HG03521 (cell line): ENCODE data around the gene OR2B2.
"Not testable (repeated sequence)": the region's sequence is repeated elsewhere in the genome, so short reads cannot be mapped to it uniquely, and the experiment has no call there.

ENCODE experiments used
- ATAC-seq: cut with Tn5 transposase; IDR thresholded peaks from one replicate; pipeline ENCODE4 v1.9.1; 2021; ENCODE audit warnings: mild to moderate bottlenecking, moderate library complexity; ENCODE audit not compliant: unreplicated experiment

OR2B2 gene

DNA sequence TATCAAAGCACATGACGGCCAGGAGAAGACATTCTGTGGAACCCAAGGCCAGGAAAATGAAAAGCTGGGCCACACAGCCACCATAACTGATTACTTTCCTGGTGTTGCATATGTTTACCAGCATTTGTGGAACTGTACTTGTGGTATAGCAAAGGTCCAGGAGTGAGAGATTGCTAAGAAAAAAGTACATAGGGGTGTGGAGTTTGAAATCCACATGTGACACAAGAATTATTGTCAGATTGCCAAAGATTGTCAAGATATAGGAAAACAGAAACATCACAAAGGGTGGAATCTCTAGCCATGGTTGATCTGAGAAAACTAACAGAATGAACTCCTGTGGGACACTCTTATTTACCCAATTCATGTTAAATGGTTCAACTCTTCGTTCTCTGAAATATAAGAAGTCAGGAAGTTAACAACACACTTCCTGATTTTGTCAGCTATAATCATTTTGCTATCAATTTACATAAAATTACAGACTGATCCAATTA lies at the start of gene OR2B2:
Gene OR2B2, minus strand, starts transcription at position 441 of the 491 bp plus-strand sequence. Its CDS starts 77 bp downstream, at position 364.
- ATAC-seq, result no peak

DNA sequence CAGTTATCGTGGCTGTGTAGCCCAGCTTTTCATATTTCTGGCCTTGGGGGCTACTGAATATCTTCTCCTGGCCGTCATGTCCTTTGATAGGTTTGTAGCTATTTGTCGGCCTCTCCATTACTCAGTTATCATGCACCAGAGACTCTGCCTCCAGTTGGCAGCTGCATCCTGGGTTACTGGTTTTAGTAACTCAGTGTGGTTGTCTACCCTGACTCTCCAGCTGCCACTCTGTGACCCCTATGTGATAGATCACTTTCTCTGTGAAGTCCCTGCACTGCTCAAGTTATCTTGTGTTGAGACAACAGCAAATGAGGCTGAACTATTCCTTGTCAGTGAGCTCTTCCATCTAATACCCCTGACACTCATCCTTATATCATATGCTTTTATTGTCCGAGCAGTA lies 45.3 kb upstream of the OR2B2 start:
- no peak for ATAC-seq

DNA sequence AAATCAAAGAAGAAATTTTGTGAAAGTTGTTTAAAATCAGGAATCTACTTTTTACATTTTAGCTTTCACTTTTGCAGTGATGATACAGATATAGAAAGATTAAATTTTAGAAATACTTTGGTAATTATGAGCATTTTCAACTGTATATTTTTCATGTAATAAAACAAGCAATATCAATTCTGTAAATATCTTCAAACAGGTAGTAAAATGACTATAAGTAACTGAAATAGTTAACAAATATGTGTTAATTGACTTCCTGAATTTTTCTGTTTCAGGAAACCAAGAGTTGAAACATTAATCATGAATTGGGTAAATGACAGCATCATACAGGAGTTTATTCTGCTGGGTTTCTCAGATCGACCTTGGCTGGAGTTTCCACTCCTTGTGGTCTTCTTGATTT lies 44.7 kb upstream of the OR2B2 start, which contains the start of gene OR2B6:
Gene OR2B6, plus strand, starts transcription at position 301 of the 400 bp plus-strand sequence. Its CDS starts 0 bp downstream, at position 301.
- ATAC-seq, result no peak

DNA sequence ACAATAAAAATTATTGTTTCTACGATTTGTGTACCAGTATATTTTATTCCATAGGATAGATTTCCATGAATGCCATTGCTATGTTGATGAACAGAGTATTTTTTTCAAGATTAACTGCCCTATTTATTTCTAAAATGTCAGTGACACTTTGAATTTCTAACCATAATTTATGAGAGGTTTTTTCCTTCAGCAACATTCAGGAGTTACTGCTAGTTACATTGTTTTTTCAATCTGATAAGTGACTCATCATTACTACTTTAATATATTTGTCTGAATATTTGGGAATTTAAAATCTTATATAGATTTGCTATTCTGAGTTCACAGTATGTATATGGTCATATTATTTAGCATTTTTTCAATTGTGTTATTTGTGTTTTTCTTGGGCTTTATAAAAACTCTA lies 38.8 kb upstream of the OR2B2 start:
- no peak for ATAC-seq

DNA sequence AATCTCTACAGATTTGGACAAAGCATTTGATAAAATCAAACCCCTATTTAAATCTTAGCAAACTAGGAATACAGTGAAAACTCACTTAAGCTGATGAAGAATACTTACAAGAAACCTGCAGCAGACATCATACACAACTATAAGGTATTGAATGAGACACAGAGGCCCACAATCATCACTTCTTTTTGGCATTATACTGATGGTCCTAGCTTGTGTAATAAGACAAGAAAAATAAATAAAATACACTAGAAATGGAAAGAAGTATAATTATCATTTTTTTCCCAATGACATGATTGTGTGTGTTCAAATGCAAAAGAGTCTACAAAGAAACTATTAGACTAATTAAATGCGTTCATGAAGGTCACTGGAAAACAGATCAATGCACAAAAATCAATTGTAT lies 36.0 kb upstream of the OR2B2 start:
- ATAC-seq, result no peak

DNA sequence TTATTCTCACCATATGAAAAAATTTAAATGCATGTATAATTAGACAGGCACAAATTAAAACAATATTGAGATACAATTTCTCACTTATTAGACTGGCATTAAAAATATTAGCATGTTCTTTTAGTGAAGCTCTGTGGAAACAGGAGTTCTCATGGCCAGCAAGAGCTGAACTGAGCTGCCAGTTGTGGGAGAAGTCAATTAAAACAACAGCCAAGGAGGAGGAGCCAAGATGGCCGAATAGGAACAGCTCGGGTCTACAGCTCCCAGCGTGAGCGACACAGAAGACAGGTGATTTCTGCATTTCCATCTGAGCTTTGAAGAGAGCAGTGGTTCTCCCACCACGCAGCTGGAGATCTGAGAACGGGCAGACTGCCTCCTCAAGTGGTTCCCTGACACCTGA lies 30.9 kb upstream of the OR2B2 start:
- not testable (repeated sequence) for ATAC-seq

DNA sequence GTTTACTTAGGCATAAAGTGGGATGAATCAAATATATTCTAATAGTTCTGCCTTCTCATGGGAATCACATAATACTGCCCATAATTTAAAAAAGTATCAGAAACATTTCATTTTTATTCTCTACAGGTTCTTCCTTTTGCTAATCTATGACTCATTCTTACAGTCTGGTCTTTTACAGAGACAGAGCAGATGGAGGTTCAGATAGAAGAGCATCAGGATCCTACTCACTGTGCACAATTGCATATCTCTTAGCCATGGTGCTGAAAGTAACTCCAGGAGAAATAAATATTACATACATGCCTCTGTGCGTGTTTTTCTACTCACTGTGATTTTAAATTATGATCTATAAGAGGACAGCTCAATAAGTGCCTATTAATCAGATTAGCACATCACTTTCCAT lies 28.6 kb upstream of the OR2B2 start:
- no peak for ATAC-seq

DNA sequence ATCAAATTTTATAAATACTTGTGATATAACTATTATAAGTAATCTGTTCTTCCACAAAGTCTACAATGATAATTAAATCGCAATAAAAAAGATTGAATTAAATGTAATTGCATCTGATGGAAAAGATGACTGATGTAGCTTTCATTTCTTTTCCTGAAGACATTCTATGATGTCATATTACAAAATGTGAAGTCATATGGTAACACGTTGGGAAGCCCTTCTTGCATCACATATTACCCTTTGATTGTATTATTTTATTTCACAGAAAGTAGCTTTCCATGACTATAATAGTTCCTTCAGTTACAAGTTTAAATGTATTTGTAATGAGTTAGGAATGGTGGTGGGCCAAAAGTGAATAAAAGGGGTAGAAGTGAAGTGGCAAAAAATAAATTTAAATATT lies 19.0 kb upstream of the OR2B2 start:
- ATAC-seq, result no peak

DNA sequence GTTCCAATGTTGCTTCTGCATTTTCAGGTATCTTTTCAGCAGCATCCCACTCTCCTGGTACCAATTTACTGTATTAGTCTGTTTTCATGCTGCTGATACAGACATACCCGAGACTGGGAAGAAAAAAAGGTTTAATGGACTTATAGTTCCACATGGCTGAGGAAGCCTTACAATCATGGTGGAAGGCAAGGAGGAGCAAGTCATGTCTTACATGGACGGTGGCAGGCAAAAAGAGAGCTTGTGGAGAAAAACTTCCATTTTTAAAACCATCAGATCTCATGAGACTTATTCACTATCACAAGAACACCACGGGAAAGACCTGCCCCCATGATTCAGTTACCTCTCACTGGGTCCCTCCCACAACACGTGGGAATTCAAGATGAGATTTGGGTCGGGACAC lies 17.7 kb upstream of the OR2B2 start:
- not testable (repeated sequence) for ATAC-seq

DNA sequence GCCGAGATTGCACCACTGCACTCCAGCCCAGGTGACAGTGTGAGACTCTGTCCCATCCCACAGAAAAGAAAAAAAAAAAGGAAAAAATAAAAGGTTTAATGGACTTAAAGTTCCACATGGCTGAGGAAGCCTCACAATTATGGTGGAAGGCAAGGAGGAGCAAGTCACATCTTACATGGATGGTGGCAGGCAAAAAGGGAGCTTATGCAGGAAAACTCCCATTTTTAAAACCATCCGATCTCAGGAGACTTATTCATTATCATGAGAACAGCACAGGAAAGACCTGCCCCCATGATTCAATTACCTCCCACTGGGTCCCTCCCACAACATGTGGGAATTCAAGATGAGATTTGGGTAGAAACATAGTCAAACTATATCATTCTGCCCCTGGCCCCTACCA lies 15.8 kb upstream of the OR2B2 start:
- ATAC-seq, result not testable (repeated sequence)

DNA sequence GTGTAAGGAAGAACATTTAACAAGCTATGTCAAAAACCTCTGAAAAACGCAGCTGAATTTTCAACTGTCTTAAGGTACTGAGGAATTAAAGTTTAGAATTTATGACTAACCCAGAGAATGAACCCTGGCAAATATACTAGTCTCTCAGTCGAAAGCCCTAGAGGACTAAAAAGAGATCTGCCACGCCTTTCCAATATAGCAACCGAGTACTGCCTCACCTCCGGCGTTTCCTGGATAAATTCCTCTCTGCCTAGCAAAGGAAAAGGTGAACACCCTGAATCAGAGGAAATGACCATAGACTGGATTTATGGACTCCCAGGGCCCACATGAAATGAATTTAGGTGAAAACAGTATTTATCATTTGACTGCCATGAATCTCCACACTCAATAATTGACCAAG lies 12.0 kb upstream of the OR2B2 start:
- ATAC-seq, result no peak

DNA sequence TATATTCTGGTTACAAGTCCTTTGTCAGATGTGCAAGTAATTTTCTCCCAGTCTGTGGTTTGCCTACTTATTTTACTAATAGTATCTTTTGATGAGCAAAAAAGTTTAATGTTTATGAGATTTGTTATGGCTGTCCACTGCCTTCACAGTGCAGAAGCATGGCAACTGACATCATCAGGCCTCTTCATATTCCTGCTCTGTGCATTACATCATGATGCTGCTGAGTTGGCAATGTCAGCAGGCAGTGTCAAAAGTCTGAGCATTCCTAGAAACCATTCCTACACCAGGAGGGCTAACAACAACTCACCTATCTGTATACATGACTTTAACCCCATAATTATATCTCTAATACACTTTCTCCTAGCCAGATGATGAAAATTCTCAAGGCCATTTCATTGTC lies 10.8 kb upstream of the OR2B2 start:
- no peak for ATAC-seq

DNA sequence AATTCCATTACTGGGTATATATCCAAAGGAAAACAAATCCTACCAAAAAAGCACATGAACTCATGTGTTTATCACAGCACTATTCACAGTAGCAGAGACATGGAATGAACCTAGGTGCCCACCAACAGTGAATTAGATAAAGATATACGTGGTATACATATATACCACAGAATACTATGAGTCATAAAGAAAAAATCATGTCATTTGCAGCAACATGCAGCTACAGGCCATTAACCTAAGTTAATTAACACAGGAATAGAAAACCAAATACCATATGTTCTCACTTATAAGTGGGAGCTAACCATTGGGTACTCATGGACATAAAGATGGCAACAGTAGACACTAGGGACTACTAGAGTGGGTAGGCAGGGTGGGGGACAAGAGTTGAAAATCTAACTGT lies 4.2 kb downstream of the OR2B2 start:
- no peak for ATAC-seq

DNA sequence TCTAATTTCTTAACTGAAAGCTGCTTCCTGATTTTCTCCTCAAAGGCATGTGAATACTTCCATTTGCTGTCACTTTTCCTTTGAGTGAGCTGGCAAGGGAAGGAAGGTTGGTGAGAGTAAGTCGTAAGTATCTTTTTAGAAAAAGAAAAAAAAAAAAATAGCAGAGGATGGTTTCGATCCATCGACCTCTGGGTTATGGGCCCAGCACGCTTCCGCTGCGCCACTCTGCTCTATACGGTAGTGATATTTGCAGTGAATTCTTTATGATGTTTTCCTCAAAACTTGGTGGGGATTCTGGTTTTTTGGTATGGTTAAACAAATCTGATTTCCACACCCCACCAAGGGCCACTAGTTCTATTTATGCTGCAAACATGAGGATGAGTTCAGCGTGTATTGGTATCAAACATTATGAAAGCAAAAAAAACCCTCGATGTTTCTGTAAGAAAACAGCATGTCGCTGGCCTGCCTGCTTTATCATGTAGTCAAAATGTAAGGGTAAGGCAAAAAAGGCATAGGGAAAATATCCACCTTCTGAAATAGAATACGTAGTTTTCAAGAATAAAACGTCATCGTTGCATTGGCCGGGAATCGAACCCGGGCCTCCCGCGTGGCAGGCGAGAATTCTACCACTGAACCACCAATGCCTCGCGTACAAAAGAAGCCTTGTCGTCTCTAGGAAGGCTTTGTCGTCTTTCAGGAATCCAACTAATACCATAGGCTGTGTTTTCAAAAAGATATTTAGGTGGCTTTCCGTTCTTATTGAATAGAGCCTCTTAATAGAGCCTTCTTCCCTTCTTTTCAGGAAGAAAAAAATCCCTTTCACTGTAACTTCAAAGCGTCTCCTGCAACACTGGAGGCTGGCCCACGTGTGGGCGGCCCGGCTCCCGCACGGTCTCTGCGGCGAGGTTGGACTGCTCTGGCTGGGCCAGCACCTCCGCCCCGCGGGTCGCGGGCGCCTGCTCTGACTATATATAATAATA lies 9.6 kb downstream of the OR2B2 start:
- peak; percentile 70 for ATAC-seq

DNA sequence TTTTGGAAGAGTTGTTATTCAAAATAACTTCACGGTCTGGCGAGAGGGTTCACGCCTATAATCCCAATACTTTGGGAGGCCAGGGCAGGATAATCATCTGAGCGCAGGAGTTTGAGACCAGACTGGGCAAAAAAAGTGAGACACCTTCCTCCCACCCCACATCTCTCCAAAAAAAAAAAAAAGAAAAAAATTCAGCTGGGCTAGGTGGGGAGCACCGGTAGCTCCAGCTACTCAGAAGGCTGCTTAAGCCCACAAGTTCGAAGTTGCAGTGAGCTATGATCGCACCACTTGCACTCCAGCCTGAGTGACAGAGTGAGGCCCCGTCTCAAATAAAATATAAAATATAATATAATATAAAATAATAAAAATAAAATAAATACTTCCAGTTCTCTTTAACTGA lies 10.4 kb downstream of the OR2B2 start:
- no peak for ATAC-seq

DNA sequence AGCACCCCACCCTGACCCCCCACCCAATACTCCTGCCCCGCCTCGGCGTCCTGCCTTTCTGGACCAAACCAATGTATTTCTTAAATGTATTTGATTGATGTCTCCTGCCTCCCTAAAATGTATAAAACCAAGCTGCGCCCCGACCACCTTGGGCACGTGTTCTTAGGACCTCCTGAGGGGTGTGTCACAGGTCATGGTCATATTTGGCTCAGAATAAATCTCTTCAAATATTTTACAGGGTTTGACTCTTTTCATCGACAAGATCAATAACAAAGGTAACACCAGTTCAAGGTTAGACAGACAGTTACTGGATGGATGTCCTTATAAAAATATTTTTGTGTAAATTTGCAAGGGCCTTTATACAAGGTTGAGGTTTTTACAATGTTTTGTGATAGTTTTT lies 12.0 kb downstream of the OR2B2 start:
- not testable (repeated sequence) for ATAC-seq

DNA sequence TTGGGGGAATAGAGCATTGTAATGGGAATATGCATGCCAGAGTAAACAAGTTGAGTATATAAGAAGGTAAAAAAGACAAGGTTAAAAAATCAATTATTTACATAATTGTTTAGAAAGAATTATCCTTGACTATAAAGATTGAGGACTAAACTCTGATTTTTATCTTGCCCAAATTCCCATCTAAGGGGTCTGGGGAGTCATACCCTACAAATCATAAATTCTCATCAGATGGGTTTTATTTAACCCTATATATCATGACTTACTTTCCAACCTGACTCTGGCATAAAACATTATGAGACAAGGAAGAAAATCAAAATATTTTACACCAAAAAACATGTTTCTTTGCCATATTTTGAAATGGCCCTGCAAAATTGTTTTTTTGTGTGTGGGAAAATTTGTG lies 12.7 kb downstream of the OR2B2 start:
- ATAC-seq, result no peak

DNA sequence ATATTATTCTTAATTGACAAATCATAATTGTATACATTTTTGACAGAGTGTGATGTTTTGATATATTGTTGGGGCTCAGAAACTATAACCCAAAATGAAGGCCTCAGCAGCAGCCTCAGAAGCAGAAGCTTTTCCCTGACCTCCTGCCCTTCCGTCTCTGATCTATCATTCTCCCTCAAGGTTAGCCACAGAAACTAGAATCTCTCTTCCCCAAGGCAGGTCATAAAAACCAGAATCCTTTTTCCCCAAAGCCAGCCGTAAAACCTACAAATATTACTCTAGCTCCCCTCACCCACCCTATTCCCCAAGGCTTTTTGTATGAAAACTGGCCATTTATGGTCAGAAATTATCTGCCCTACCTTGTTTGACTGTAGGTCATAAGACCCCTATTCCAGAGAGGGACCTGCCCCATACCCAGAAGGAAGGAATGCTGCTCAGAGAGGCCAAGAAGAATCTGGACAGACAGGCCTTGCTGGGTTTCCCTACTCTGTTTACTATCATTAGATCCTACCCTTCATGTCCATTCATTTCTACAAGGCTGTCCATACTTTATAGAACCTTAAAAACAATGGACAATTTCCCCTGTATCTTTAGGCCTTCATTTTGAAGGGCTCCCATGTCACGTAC lies 14.5 kb downstream of the OR2B2 start:
- ATAC-seq, result no peak

DNA sequence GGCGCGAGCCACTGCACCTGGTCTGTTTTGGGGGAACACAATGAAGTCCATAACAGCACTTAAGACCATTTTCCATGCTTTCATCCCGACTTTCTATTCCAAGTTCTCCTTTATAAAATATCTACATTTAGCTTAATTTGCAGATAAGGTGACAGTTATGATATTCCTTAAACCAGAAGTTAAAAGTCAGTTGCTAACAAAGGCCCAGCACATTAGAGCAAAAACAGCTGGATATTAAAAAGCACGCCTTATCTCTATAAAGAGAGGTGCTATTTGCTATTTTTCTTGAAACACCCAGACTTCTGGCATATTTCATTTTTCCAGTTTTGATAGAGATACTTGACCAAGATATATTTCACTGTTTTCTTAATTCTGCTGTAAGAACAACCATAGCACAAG lies 15.8 kb downstream of the OR2B2 start:
- ATAC-seq, result no peak

DNA sequence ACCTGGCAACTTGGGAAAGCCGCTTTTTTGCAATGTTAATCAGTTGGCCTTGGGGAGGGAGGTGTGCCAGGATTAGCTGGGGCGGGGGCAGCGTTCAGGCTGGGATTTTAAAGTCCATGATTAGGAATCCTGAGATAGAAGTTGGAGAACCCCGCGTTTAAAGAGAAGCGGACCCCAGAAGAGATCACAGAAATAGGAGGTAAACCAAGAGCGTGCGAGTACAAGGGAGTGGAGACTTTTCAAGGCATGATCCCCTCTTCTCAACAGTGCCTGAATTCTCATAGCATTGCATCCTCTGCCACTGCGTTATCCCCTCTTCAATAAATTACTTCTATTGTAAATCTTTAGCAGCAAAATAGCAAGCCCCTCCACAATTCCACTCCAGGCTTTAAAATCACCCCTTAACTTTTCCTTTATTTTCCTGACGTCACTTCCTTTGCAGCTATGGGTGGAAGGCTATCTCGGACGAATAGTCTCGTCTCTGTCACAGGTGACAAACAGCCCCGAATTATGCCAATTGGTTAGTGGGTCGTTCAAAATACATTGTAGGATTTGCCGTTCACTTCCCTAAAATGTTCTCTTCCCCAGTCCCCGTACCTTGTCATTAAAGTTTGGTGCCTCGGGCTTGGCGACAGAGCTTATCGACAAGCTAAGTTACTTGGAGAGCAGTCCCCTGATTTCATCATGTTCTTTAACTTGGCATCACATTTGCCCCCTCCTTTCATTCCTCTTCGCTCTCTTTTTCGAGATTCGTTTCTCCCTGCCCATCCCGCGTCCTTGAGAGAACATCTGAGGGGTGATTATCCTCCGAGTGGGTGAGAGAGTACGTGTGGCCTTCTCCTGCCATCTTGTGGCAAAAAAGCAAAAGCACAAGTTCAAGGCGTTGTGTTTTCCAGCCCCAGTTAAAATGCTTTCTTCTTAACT lies 17.1 kb downstream of the OR2B2 start:
- ATAC-seq, result no peak
